Eye (tissue), 1 donor: ENCODE measurements around the gene RAB11FIP3.
"Not testable (repeated sequence)": the region's sequence is repeated elsewhere in the genome, so short reads cannot be mapped to it uniquely, and the experiment has no call there.

ENCODE experiments used
- DNase-seq: peaks from one replicate; pipeline ENCODE4 v3.0.0-alpha.2; 2015

The RAB11FIP3 gene

DNA sequence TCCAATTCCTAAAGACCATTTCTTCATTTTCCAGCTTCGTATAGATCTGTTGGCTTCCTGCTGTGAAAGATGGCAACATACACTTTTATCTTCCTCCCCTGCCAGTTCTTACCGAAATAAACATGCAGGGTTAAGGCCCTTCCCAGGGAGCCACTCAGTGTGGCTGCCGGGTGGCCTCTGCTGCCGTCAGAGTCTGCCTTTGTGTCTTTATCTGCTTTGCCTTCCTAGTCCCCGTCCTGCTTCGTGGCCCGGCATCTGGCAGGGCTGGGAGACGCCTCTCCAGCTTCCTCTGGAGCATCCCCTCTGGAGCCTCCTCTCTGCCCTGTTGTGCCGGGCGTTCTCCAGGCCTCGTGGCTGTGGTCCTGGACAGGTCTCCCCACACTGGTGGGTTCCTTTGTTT is 71.8 kb downstream of the RAB11FIP3 start:
- no peak for DNase-seq

DNA sequence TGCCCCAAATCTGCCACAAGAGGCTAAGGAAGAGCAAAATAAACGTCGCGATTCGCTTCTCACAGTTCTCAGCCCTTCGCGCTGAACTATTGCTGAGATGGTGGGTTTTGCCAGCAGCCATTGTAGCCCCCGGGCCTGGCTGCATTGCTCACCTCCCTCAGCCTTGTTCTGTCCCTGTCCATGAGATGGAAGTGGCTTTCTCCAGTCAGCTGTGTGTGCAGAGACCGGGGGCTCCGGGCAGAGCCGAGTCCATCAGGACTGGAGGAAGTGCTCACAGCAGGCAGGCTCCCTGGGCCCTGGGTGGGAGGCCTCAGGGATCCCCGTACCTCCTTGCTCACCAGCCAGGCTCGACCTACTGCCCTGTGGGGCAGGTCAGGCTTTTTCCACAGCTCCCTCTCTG is 74.5 kb downstream of the RAB11FIP3 start:
- DNase-seq, result no peak

DNA sequence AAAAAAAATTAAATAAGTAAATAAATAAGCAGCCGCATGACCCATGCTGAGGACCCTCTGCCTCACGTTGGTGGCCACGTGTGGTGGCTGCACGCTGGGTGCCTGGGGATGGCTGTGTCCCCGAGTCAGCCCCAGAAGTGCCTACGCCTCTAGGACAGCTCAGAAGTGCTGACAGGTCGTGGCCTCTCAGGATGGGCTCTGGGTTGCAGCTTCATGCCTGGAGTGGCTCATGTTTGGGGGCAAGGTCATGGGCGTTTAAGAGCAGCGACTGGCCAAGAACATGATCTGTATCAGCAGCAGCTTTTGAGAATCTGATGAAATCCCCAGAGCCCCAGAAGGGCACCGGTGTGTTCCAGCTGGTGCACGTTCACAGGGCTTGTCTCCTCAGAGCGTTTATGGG is 75.3 kb downstream of the RAB11FIP3 start:
- no peak for DNase-seq

DNA sequence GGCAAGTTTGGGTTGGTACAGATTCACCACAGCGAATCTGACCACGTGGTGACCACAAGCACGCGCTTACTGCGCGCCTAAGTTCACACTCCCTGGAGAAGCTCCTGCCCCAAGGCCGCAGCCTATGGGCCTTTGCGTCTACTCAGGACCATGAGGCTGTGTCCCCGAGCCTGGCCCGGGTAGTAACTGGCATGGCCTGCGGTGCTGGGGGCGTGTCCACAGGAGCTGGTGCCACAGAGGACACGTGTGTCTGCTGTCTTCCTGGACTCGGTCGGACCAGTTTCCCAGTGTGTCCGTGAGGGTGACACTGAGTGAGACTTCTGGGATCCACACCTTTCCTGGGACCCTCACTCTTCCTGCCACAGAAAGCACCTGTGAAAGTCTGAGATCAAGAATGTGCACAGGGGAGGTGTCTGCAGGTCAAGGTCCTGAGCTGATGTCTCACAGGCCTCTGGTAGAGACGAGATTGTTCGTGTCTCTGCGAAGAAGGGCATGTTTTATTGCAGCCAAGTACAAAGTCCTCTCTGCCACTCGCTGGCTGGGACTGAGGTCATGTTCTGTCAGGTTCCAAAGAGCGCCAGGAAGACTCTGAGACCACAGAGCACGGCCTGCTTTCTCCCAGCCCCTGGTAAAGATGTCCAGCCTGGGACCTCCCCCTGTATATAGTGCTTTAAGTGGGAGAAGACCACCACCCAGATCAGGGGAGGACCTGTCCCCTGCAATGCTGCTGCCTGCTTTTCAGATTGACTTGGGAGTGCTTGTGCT is 76.9 kb downstream of the RAB11FIP3 start:
- no peak for DNase-seq

DNA sequence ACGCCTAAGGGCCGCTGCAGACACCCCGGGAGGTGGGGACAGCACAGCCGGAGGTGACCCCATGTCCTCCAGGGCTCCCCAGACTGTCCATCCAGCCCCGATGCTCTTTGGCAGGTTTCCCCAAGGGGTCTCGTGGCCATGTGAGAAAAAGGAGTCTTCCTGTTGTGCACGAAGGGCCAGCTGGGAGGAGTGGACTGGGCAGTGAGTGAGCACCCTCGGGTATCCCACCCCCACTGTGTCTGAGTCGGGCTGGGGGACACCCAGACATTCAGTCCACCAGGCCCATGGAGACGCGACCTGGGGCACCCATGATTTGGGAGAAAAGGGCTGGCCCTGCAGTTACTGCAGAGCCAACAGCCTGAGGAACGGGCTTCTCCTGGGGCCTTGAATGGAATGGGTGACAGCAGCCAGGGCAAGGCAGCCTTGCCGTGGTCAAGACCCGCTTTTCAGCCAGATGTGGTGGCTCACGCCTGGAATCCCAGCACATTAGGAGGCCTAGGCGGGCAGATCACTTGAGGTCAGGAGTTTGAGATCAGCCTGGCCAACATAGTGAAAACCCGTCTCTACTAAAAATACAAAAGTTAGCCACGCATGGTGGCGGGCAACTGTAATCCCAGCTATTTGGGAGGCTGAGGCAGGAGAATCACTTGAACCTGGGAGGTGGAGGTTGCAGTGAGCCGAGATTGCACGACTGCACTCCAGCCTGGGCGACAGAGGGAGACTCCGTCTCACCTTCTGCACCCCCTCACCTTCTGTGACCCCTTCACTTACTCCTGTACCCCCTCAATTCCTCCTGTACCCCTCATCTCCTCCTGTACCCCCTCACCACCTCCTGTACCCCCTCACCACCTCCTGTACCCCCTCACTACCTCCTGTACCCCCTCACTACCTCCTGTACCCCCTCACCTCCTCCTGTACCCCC is 78.0 kb downstream of the RAB11FIP3 start:
- no peak for DNase-seq

DNA sequence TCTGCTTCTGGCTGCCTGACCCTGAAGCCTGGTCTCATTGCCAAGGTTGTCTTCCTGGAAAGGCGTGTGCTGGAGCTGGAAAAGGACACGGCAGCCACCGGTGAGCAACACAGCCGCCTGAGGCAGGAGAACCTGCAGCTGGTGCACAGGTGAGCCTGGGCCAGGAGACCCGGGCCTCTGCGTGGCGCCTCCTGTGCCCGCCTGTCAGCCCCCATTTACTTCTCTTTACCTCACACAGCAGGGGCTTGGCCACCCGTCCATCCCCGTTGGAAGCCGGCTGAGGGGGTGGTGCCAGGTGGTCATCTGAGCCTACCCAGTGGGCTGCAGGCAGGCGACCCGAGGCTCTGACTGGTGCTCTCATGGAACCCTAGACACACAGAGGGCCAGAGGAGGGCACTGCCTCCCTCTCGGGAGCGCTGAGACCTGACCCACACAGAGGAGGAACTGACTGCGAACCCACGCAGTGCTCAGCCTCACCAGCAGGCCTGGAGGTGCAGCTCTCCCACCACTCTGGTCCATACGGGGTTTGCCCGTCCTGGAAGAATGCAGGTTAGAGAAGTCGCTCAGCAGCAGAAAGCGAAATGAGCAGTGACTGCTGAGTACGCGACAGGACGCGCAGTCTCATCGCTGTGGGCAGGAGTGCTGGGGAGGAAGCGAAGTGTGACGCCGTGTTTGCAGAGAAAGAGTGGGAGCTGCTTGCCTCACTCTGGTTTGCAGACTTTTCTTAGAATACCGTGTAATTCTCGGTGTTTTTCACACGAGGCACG is 80.2 kb downstream of the RAB11FIP3 start:
- no peak for DNase-seq

DNA sequence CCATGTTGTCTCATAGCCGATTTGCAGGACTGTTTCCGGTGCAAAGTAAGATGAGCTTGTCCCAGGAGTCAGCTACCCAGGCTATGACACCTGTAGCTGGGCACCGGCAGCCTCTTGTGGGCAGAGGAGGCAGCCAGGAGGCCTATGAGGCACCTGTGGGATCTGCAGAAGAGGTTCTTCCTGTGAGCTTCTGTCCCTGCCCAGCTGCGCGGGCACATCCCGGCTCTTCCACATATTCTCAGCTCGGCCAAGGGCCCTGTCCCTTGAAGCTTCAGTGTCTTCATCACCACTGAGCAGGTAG is 80.7 kb downstream of the RAB11FIP3 start:
- no peak for DNase-seq

DNA sequence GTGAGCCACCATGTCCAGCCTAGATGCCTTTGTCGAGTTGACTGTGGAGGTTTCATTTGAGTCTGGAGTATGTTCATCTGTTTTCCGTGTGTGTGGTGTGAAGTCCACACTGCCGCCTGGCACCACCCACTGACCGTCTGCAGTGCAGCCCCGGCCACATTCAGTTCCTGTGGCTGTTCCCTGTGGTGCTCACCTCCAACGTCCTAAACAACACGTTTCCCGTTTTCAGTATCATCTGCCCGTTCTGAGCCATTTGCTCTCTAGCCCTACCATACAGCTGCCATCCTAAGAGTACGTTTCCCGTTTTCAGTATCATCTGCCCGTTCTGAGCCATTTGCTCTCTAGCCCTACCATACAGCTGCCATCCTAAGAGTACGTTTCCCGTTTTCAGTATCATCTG is 82.1 kb downstream of the RAB11FIP3 start:
- not testable (repeated sequence) for DNase-seq

DNA sequence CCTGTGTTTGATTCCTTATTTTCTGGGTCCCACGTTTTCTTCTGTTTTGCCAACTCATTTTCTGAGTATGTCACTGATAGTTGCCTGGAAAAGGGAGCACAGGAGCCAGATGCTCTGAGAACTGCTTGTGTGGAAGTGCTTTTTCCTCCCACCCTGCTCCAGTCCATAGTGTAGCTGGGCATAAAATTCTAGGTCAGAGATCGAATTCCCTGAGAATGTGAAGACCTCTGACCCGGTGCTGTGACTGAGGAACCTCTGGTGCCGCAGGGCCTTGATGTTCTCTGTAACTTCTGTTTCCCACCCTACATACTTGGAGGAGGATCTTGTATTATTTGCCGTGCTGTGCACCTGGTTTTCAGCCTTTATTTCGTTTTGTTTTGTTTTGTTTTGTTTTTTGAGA is 82.5 kb downstream of the RAB11FIP3 start:
- no peak for DNase-seq

DNA sequence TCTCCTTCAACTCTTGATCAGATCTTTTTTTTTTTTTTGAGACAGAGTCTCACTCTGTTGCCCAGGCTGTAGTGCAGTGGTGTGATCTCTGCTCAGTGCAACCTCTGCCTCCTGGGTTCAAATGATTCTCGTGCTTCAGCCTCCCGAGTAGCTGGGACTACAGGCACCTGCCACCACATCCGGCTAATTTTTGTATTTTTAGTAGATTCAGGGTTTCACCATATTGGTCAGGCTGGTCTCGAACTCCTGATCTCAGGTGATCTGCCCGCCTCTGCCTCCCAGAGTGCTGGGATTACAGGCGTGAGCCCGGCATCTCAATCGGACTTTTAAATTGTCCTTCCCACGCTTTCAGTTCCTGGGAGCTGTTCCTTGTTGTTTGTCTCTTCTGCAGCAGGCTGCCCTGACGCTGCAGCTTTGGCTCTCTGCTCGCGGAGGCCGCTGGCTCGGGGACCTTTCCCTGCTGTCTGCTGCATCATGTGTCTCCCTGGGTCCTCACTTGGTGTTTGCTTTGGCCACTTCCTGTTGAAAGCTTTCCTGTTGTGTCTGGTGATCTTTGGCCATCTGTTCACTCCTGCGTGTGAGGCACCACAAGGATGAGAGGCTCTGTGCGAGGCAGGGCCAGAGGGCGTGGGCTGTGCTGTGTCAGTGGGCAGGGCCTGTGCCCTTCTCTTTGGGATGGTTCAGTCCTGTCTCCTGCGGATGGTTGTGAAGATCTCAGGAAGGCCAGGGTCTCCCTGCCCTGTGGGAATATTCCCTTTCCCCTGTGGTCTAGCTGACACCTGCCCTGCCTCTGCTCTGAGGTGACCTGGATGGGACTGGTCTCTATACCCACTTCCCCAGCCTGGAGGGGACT is 83.7 kb downstream of the RAB11FIP3 start:
- no peak for DNase-seq

DNA sequence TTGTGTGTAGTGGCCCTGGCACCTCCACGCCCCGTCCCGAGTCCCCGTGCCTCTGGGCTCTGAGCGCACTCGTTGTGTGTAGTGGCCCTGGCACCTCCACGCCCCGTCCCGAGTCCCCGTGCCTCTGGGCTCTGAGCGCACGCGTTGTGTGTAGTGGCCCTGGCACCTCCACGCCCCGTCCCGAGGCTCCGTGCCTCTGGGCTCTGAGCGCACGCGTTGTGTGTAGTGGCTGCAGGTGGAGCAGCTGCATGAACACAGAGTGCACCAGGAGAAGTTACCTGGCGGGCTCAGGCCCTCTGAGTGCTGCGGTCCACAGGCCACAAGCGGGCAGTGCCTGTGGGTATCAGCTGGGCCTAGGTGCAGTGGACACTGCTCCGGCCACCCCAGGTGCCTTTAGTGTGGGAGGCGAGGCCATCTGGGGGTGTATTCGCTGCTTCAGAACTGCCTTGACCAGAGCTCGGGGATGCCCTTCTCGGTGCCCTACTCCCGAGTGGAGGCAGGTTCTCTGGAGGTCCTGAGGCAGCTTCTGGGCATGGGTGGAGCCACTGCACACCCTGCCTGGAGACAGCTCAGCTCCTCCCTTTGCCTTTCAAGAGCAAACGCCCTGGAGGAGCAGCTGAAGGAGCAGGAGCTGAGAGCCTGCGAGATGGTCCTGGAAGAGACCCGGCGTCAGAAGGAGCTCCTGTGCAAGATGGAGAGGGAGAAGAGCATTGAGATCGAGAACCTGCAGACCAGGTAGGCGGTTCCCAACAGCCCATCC is 84.8 kb downstream of the RAB11FIP3 start:
- no peak for DNase-seq

DNA sequence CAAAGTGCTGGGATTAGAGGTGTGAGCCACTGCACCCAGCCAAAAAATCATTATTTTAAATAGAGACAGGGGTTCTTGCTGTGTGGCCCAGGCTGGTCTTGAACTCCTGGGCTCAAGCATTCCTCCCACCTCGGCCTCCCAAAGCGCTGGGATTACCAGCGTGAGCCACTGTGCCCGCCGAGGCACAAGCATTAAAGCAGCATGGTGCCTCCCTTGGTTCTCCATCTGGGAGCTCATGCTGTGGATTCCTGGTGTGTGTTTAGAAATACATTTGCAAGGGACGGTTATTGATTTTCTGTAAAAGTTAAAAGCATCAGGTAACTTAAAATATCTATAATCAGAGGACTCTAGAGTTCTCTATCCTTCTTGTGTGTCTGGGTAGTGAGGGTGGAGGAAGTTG is 87.4 kb downstream of the RAB11FIP3 start:
- no peak for DNase-seq

DNA sequence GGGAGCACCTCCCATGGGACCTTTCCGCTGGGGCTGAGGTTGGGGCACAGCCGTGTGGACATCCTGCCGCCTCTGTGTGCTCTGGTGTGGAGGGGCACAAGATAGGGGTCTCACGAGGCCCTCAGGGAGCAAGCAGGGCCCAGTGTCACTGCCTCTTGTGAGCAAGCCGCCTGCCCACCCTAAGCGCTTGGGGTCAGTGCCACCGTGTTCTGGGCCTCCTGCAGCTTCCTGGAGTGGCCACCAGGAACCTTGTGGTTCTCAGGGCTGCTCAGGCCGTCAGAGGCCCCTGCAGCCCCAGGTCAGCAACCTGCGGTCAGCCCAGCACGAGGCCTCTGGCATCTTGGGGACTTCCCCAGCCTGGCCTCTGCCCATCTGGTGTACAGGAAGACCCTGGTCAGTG is 88.5 kb downstream of the RAB11FIP3 start:
- no peak for DNase-seq

DNA sequence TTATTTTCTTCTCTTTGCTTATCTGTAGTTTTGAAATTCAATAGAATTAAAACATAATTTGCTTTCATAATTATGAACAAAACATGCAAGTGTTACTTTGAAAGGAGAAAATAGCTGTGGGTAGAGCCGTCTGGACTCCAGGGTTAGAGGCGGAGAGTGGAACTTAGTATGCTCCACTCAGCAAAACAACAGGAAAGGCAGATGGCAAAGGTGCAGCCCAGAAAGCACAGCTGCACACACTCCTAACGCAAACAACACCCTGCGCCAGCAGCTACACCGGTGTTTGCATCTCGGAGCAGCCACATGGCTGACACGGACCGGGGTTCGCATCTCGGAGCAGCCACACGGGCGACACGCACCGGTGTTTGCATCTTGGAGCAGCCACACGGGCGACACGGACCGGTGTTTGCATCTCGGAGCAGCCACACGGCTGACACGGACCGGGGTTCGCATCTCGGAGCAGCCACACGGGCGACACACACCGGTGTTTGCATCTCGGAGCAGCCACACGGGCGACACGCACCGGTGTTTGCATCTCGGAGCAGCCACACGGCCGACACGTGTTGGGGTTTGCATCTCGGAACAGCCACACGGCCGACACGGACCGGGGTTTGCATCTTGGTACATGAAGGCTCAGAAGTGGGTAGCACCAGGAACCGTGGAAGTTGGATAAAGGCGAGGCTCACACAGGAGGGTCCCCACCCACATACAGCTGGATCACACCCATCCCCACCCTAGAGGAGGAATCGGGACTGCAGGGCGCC is 89.9 kb downstream of the RAB11FIP3 start:
- no peak for DNase-seq

DNA sequence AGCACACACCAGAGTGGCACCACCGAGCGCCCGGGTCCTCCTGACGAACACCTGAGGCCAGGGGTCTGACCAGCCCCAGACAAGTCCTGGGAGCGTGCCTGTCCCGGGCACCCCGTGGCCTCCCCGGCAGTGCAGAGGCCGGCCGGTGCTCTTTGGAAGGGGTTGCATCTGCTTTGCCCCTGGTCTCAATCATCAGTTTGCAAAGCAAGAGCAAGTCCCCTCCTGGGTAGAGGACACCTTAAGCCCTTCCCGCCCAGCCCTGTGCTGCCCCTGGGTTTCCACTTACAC is 90.4 kb downstream of the RAB11FIP3 start:
- DNase-seq, result no peak

DNA sequence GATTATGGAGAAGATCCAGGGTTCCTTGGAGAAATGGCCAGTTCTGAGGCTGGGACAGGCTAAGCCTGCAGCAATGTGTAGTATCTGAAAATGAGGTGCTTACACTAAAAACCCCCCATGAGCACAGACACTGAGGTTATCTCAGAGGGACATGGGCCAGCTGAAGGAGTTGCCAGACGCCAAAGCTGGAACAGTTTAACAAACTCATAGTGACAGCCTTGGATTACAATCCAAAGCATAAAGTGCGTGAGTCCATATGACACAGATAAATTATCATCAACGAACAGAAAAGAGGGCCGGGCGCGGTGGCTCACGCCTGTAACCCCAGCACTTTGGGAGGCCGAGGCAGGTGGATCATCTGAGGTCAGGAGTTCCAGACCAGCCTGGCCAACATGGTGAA is 90.9 kb downstream of the RAB11FIP3 start:
- no peak for DNase-seq

DNA sequence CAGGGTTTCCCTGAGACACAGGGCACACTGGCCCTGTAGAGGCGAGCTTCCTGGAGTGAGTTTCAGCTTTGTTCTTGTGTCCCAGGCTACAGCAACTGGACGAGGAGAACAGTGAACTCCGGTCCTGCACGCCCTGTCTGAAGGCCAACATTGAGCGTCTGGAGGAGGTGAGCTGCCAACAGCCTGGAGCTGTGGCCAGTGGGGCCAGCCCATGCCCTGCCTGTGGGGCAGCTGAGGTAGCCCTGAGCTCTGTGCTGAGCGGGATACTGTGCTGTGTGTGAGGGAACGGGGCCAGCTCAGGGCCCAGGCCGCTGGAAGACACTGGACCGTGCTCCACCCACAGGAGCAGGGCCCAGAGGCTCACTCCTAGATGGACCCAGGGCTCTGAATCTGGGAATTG is 93.4 kb downstream of the RAB11FIP3 start:
- DNase-seq, result no peak

DNA sequence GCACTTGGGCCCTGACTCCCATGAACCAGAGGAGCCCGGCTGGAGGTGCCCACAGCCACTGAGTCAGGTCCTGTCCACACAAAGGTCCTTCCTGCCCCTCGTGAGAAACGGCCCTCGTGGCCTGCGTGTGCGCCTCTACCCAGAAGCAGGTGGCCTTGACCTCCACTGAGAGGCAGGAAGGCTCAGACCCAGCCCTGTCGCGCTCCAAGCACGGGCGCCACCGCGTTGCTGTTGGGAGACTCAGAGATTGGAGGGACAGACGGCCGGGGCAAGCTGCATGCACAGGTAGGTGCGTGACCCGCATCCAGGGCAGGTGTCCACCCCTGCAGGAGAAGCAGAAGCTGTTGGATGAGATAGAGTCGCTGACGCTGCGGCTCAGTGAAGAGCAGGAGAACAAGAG is 94.0 kb downstream of the RAB11FIP3 start:
- DNase-seq, result no peak

DNA sequence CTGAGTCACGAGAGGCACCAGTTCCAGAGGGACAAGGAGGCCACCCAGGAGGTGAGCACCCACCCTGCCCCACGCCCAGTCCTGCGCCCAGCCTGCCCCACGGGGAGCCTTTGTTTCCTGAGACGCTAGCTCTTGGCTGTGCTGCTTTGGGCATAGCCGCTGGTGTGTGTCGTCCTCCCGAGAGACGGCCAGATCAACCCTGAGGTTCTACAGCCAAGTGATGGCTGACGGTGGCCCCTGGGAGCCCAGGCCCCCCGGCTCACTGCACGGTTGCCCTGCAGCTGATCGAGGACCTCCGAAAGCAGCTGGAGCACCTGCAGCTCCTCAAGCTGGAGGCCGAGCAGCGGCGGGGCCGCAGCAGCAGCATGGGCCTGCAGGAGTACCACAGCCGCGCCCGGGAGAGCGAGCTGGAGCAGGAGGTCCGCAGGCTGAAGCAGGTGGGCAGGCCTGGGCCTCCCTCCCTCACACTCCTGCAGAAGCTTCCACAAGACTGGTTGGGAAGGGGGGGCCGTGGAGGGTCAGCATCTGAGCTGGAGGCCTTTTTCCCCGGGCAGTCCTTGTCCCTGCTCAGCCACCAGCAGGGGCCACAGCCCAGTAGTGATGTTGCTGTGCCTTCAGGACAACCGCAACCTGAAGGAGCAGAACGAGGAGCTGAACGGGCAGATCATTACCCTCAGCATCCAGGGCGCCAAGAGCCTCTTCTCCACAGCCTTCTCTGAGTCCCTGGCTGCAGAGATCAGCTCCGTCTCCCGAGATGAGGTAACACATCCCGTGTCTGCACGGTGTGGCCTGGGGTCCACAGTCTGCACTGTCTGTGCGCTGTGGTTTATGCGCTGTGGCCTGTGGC is 94.6 kb downstream of the RAB11FIP3 start:
- DNase-seq, result no peak

DNA sequence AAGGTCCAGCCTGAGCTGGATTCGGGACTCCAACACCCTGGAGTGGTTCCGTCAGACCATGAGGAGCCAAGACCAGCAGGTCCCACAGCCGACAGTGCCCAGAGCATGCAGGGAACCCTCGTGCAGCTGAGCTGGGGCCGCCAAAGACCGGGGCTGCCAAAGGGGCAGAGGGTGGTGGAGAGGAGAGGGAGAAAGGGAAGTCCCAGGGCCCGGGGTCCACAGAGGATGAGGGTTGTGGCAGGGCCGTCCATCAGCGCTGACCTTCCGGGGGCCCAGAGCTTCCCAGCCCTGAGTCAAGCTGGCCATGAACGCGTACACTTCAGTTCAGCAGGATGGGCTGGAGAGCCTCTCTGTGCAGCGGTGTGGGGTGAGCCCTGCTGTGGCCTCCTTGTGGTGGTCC is 95.4 kb downstream of the RAB11FIP3 start:
- no peak for DNase-seq
